Endometrial microvascular endothelial cells (primary cell): ENCODE data around the gene SIGMAR1. TPM values are rescaled to one million over a fixed set of nuclear protein-coding genes. Genes with fewer than 3 reads are reported as not detected.

Source experiments
- in situ Hi-C: cut with HindIII; loops from 2 replicates; pipeline ENCODE4 v1.10.0; 2017; ENCODE audit warnings: low sequenced_read_pairs, low pct_unique_long_range_greater_than_20kb; ENCODE audit errors: inconsistent ontology term
- total RNA-seq: library from RNA; depleted of rRNA; stranded (reverse); fragments of >200 nt; gene quantifications from one replicate; pipeline ENCODE4 v1.2.3, GENCODE V29; 2015; ENCODE audit errors: inconsistent ontology term

Gene SIGMAR1
- total RNA-seq, 1 donor from 2014 or later, result 163 TPM

DNA sequence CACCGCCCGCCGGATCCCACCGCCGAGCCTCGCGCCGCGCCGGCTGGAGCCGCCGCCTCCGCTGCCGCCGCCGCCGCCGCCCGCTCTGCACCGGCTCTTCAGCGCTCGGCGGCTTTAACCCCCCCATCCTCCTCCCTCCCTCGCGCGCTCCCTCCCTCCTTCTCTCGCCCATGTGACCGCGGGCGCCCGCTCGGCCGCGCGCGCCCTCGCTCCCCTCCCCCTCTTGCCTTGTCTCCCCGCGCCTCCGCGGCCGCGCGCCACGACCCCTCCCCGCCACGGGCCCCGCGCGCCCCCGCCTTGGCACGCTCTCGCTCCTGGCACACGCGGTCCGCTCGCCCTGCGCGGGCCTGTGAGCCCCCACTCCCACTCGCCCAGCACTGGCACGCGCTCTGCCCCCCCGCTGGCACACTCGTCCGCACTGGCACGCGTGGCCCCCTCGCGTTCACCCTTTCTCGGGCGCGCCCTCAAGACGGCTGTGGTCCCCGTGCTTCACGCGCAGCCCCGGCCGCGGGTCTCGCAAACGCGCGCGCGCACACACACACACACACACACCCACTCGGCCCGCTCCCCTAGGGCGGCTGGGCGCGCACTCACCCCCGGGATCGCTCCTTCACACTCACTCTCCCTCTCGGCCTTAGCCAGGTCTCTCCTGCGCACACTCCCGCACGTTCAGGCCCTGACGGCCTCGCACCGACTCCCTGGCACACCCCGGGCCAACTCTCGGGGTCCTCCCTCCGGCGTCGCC is 47.8 kb downstream of the SIGMAR1 start, which contains the start of gene CNTFR:
CNTFR (minus strand) TSS at position 89 of the 745 bp plus-strand sequence. CDS start 20,743 bp downstream, outside the sequence.
- in situ Hi-C loops, result no loop called here

DNA sequence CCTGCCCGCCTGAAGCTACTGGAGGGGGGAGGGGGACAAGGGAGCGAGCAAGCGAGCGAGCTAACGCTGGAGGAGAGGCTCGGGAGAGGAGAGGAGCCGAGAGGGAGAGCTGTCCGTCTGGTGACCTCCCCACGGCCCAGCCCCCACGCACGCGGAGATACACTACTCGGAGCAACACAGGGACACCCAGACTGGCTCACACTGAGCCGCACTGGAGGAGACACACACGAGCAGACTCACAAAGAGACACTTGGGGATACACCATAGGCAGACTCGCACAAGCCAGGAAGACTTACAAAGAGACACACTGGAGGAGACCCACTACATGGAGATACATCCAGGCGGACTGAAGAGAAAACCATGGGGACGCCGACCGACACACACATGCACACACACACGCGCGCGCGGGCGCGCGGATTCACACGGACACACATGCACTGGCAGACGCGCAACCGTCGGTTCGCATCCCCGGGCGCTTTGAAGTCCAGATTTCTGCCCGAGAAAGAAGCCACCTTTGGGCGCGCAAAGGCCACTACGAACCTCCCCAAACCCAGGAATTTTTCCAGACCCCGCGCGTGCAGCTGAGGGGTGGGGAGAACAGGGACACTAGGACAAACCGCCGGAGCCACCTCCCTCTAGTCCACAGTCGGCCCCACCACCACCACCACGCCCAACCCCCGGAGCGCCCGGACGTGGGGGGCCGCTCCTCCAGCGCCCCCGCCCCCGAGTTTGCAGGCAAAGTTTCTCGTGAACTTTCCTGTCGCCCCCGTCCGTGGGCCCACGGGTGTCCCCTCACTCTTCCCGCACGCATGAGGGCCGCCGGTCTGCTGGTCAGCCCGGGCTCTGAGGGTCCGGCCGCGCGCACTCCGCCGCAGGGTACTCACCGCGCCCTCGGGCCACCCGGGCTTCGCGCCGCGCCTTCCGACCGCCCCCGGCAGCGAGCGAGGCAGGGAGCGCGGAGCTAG is 48.6 kb downstream of the SIGMAR1 start:
- in situ Hi-C loops, result no loop called here

DNA sequence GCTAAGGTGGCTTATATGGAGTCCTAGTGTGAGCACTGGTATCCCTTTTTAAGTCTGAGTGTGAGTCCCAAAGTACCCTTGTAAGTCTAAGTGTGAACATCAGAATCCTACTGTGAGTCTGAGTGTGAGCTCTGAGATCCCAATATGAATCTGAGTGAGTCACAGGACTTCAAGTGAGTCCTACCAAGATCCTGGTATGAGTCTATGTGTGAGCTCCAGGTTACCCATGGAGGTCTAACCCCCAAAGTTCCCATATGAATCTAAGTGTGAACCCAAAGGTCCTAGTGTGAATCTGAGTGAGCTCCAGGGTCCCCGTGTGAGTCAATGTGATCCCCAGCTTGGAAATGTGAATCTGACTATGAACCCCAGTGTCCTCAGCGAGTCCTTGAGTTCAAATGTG is 50.3 kb downstream of the SIGMAR1 start:
- in situ Hi-C loops, result no loop called here

DNA sequence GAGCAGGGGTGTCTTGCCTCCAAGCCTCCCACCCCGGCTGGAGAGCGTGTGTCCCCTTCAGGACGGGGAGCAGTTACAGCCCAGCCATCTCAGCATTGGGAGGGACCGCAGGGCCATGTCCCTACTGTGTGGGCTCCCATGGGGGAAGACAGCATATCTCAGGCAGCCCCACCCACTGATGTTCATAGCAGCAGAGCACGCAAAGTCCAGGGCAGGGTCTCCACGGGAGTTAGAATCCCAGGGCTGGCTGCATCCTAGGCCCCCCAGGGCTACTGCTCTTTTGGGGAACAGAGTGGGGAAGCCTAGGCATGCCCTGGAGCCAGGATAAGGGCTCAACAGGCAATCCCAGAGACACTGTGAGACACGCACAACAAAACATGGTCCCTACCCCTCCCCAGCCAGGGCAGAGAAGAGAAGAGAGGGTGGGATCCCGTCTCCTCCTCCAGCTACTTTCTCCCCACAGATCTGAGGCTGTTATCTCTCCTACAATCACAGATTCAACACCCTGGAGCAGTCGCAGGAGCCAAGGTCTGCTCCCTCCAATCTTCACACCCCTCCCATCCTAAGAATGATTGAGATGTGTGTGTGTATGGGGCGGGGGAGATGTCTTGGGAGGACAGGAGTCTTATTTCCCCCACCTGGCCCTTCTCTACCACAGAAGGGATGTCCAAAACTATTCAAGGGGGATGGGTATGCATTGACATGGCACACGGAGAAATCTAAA is 51.5 kb downstream of the SIGMAR1 start:
- in situ Hi-C loops, result no loop called here

DNA sequence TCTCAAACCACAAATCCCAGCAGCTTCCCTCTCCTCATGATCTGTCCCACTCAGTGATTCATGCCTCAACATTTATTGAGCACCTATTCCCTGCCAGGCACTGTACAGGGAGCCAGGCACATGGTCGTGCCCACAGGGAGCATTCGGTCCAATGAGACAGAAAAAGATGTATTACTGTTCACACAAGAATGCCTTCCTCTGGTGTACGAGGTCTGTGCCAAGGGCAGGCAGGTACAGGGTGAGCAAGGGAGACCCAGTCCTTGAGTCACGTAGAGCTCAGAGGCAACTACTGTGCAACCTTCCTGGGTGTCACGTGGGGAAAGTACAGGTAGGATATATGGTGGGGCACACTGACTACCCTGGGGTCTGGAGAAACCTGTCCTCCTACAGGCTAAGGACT is 52.6 kb downstream of the SIGMAR1 start:
- in situ Hi-C loops, result no loop called here

Other genes with a start within 250 kb of the SIGMAR1 start
- gene FAM219A, start 179.2 kb downstream of the SIGMAR1 start, total RNA-seq, result 22.7 TPM
- gene DNAI1, start 179.0 kb downstream of the SIGMAR1 start, total RNA-seq, result not detected
- 0.09 TPM for gene ENHO, start 114.8 kb downstream of the SIGMAR1 start, total RNA-seq
- not detected for gene CNTFR, start 48.1 kb downstream of the SIGMAR1 start, total RNA-seq
- gene RPP25L, start 25.7 kb downstream of the SIGMAR1 start, total RNA-seq, result 39.7 TPM
- gene DCTN3, start 17.3 kb downstream of the SIGMAR1 start, total RNA-seq, result 101 TPM
- 0.09 TPM for gene ARID3C, start 8.7 kb downstream of the SIGMAR1 start, total RNA-seq
- 20.5 TPM for gene GALT, start 8.9 kb upstream of the SIGMAR1 start, total RNA-seq
- 5.8 TPM for gene IL11RA, start 14.4 kb upstream of the SIGMAR1 start, total RNA-seq
- not detected for gene CCL27, start 24.9 kb upstream of the SIGMAR1 start, total RNA-seq
- not detected for gene CCL19, start 53.5 kb upstream of the SIGMAR1 start, total RNA-seq
- not detected for gene CCL21, start 72.3 kb upstream of the SIGMAR1 start, total RNA-seq